IPS DF 6.9 (cell line): ENCODE data around the gene GATA6.

Source experiments
- DNase-seq: peaks from one replicate; pipeline ENCODE4 v3.0.0-alpha.2; 2013; ENCODE audit warnings: low read depth, low spot score
- H3K27ac ChIP-seq: one replicate; pipeline ENCODE4 v1.5.1; 2013; ENCODE audit warnings: low read length, control low read depth
- H3K27me3 ChIP-seq: 2 replicates; pipeline ENCODE4 v1.6.1; 2013; ENCODE audit warnings: mild to moderate bottlenecking, low read length; ENCODE audit not compliant: control insufficient read depth, insufficient read depth
- H3K36me3 ChIP-seq: 2 replicates; pipeline ENCODE4 v1.6.1; 2013; ENCODE audit warnings: low read length; ENCODE audit not compliant: control insufficient read depth, insufficient read depth
- H3K4me1 ChIP-seq: 2 replicates; pipeline ENCODE4 v1.6.1; 2013; ENCODE audit warnings: low read length; ENCODE audit not compliant: control insufficient read depth, insufficient read depth
- H3K4me3 ChIP-seq: 2 replicates; pipeline ENCODE4 v1.5.1; 2013; ENCODE audit warnings: mild to moderate bottlenecking, low read length
- H3K9me3 ChIP-seq: 2 replicates; pipeline ENCODE4 v1.6.1; 2013; ENCODE audit warnings: low read length, inconsistent platforms; ENCODE audit not compliant: control insufficient read depth, insufficient read depth
- WGBS: extraction: QIAGEN DNeasy Blood & Tissue Kit; methylation state at CpG from one replicate; pipeline ENCODE4 v1.1.7; 2013; ENCODE audit warnings: mixed read lengths, missing lambda C conversion rate; ENCODE audit not compliant: insufficient read length, insufficient coverage; 5-methylcytosine and 5-hydroxymethylcytosine counted together

The GATA6 gene

DNA sequence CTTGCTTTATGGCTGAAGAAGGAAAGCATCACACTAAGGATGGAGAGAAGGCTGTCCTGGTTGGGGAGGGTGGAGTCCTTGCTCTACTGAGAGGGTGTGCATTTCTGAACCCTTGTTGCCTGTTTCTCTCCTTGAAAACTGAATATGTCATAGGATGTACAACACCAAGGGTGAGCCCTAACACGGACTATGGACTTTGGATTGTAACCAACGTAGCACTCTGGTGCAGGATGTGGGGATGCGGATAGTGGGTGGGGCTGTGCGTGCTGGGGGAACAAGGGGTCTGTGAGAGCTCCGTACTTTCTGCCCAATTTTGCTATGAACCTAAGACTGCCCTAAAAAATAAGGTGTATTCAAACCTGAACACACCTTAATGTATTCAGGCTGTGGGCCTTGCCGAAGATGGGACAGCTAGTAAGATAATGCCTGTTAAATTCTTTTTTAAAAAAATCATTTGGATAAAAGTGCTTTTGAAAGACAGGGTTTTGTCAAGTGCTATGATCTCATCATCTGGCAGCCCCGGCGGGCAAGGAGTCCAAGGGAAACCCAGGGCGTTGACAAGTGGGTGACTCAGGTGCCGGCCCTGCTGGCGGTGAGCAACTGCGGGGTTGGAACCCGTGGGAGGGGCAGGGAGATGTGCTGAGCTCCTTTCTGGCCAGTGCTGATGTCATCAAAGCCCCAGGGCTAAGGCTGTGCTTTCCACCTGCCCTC lies 54.0 kb downstream of the GATA6 start:
- DNase-seq, result no peak
- no peaks in the 10 kb centered on the region for H3K4me1 ChIP-seq
- H3K9me3 ChIP-seq, result no peaks in the 10 kb centered on the region
- H3K27me3 ChIP-seq, result no peaks in the 10 kb centered on the region
- no peak overlapping the region for H3K4me3 ChIP-seq
- H3K27ac ChIP-seq, result no peak overlapping the region
- H3K36me3 ChIP-seq, result no peaks in the 10 kb centered on the region
- no CpG with 5 or more reads among the region's 13 CpGs for WGBS

DNA sequence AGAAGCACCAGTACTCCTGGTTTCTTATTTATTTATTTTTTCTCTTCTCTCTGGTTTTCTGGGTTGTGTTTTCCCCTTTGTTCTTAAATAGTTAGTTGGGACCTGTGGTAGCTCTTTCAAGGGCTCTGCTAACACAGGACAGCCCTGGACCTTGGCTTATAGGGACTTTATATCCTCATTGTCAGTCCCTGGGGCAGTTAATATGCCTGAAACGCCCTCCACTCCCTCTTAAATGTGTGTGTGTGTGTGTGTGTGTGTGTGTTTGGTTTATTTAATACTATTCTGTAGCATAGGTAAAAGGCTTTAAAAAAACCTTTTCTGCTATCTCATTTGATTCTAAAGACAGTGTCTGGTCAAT lies 54.6 kb downstream of the GATA6 start:
- H3K27me3 ChIP-seq, result no peaks in the 10 kb centered on the region
- no peak for DNase-seq
- H3K9me3 ChIP-seq, result no peaks in the 10 kb centered on the region
- WGBS, result no CpG with 5 or more reads among the region's 1 CpG
- H3K27ac ChIP-seq, result no peak overlapping the region
- no peaks in the 10 kb centered on the region for H3K36me3 ChIP-seq
- no peak overlapping the region for H3K4me3 ChIP-seq
- no peaks in the 10 kb centered on the region for H3K4me1 ChIP-seq

DNA sequence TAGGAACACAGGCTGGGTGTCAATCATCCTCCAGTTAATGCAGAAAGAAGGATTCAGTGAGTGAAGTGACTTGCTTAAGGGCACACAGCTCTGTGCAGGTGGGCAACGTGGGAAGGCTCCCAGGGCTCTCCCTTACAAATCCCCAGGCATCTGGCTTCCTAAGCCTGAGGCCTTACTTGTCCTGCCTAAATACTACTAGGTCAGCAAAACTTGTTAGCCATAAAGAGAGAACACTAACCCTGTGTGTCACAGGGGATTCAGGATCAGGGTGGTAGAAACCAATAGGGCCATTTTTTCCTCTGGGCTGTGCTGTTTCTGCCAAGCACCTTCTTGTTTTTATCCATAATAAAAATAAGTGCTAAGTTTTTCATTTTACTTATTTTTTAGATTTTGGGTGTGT lies 55.0 kb downstream of the GATA6 start:
- H3K4me3 ChIP-seq, result no peak overlapping the region
- no CpG with 5 or more reads among the region's 1 CpG for WGBS
- H3K36me3 ChIP-seq, result no peaks in the 10 kb centered on the region
- no peaks in the 10 kb centered on the region for H3K4me1 ChIP-seq
- H3K9me3 ChIP-seq, result no peaks in the 10 kb centered on the region
- no peaks in the 10 kb centered on the region for H3K27me3 ChIP-seq
- no peak overlapping the region for H3K27ac ChIP-seq
- no peak for DNase-seq

DNA sequence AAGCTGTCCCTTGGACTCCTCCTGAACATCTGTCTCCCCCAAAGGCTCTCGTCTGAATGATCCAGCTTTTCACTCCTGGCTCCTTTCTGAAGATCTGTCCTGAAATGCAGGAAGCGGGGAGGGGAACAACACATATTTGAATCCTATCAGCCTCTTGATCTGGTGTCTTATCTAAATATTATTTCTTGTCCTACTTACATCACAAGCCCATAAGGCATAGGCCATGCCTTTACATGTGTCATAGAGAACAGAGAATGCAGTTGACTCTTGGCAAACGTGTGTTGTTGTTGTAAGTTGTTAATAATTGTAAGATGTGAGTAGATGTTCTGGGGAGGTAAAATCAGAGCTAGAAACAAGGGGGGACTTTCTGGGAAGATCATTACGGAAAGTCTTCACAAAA lies 57.4 kb downstream of the GATA6 start:
- no peak for DNase-seq
- WGBS, result no CpG with 5 or more reads among the region's 4 CpGs

DNA sequence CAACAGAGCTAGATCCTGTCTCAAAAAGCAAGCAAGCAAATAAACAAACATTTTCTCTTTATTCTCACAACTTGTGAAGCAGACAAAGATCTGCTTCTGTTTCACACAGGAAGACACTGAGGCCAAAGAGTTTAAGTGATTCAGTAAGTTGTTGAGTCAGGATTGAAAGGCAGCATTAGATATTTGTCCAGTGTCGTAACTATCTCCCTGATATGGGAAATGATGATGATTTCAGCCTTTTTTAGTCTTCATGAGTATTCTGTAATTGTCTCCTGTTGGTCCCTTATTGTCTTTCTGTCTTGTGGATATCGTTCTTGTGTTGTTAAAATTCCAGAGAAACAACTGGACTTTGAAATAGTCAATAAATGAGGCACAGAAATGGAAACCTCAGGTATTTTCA lies 59.6 kb downstream of the GATA6 start:
- DNase-seq, result no peak
- no CpG with 5 or more reads among the region's 2 CpGs for WGBS
- Histone ChIP-seq H3K27me3 (no peaks in the 10 kb centered on the region), H3K27ac (no peak overlapping the region), H3K4me1 (no peaks in the 10 kb centered on the region), H3K36me3 (no peaks in the 10 kb centered on the region), H3K9me3 (no peaks in the 10 kb centered on the region), H3K4me3 (no peak overlapping the region)

More for the DNA sequence above, 57.4 kb downstream of the GATA6 start:
- Histone ChIP-seq H3K36me3 (no peaks in the 10 kb centered on the region), H3K27me3 (no peaks in the 10 kb centered on the region), H3K4me3 (no peak overlapping the region), H3K9me3 (no peaks in the 10 kb centered on the region), H3K4me1 (no peaks in the 10 kb centered on the region), H3K27ac (no peak overlapping the region)

DNA sequence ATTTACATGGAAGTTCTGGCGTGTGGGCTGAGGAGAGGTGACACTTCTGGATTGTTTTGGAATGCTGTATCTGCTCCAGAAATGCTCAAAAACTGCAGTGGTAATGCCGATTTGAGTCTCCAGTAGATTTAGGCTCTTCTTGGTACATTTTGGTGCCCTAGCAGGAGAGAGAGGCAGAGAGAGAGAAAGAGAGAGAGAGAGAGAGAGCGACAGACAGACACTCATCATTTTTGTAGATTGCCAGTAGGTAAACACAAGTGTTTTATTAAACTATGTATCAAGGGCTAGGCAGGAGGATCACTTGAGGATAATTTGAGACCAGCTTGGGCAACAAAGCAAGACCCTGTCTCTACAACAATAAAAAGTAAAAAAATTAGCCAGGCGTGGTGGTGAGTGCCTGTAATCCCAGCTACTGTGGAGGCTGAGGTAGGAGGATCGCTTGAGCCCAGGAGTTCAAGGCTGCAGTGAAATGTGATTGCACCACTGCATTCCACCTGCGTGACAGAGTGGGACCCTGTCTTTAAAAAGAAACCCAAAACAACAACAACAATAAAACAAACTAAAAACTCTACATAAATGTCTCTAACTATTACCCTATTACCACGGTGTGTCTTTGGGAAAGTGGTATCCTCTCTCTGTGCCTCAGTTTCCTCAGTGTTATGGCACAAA lies 60.2 kb downstream of the GATA6 start:
- H3K27ac ChIP-seq, result no peak overlapping the region
- H3K36me3 ChIP-seq, result no peaks in the 10 kb centered on the region
- no peak overlapping the region for H3K4me3 ChIP-seq
- DNase-seq, result no peak
- WGBS, result no CpG with 5 or more reads among the region's 7 CpGs
- H3K9me3 ChIP-seq, result no peaks in the 10 kb centered on the region
- no peaks in the 10 kb centered on the region for H3K4me1 ChIP-seq
- H3K27me3 ChIP-seq, result no peaks in the 10 kb centered on the region

DNA sequence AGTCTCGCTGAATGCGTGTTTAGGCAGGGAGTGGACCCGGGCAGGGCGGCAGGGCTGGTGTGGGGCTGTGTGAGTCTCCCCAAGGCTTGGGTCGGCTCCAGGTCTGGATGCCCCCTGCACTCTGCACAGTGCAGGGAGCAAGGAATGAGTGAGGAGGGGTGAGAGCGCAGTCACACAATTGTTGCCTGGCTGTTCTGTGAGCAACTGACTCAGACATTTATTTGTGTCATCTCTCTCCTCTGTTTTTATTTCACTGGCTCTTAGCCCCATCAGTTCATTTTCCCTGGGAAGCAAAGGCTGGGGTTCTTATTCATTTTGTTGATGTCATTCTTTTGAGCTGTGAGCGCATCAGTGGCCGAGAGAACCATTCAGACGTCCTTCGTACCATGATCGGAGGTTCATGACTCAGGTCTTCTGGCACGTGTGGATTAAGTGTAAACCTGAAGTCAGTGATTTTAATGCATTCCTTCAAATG lies 61.1 kb downstream of the GATA6 start:
- DNase-seq, result no peak
- no peaks in the 10 kb centered on the region for H3K27me3 ChIP-seq
- no peak overlapping the region for H3K27ac ChIP-seq
- no peaks in the 10 kb centered on the region for H3K4me1 ChIP-seq
- H3K36me3 ChIP-seq, result no peaks in the 10 kb centered on the region
- no peaks in the 10 kb centered on the region for H3K9me3 ChIP-seq
- WGBS, result no CpG with 5 or more reads among the region's 12 CpGs
- no peak overlapping the region for H3K4me3 ChIP-seq

DNA sequence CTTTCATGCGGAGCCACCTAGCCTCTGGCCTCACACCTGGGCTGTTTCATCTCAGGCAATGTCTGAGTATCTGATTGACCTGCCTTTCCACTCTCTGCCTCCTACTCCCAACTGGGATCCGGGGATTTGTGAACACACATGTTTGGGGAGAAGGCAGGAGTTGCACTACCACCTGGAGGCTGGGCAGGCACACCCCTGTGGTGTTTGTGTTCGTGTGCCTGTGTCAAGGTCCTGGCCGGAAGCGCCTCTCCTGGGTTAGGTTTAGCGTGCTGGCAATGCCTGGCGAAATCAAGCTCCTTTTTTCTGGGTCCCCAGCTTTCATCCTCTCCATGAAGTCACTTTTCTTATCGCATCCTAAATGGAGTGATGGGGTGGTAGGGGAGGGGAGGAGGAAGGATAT lies 63.9 kb downstream of the GATA6 start:
- Histone ChIP-seq H3K4me1 (no peaks in the 10 kb centered on the region), H3K27me3 (no peaks in the 10 kb centered on the region), H3K4me3 (no peak overlapping the region), H3K36me3 (no peaks in the 10 kb centered on the region), H3K27ac (no peak overlapping the region), H3K9me3 (no peaks in the 10 kb centered on the region)
- no peak for DNase-seq
- WGBS, result no CpG with 5 or more reads among the region's 8 CpGs

DNA sequence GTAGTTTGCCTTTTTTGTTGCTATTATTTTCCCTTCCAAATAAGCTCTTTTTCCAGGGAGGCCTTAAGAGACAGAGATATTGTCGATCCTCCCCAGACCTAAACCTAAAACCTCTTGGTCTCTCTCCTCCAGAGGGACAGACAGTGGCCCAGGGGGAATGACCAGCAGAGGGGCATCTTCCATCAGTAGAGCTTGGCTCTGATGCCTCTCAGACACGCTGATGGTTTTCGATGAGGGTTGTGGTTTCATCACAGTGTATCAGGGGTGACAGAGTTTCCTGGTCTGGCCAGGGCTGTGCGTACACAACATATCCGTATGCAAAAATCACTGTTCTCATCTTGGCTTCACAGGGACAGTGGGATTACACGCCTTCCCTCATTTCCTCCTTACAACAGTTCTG lies 68.6 kb downstream of the GATA6 start:
- Histone ChIP-seq H3K36me3 (no peaks in the 10 kb centered on the region), H3K4me1 (peaks cover 2% of the 10 kb centered on the region; the same call in 1 of the 2 replicates), H3K27me3 (no peaks in the 10 kb centered on the region), H3K27ac (no peak overlapping the region), H3K9me3 (no peaks in the 10 kb centered on the region), H3K4me3 (no peak overlapping the region)
- WGBS, result no CpG with 5 or more reads among the region's 6 CpGs
- no peak for DNase-seq

DNA sequence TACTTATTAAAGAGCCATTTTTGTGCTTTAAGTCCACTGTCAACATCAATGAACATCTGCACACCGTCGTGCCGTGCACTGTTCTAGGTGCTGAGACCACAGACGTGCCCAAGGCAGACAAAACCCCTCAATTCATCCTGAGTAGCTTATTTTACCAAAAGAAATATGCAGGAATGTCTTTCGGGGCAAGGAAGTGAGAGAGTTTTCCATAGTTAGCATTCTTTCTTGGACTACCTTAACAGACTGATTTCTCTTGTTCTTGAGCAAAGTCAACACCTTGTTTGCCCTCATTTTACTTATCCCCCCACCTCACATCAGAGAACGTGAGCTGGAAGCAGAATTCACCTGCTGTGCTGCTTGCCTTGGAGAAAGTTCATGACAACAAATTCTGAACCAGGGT lies 69.3 kb downstream of the GATA6 start:
- DNase-seq, result no peak
- no peak overlapping the region for H3K4me3 ChIP-seq
- no CpG with 5 or more reads among the region's 6 CpGs for WGBS
- no peaks in the 10 kb centered on the region for H3K27me3 ChIP-seq
- H3K36me3 ChIP-seq, result no peaks in the 10 kb centered on the region
- peaks cover 2% of the 10 kb centered on the region; the same call in 1 of the 2 replicates for H3K4me1 ChIP-seq
- no peak overlapping the region for H3K27ac ChIP-seq
- H3K9me3 ChIP-seq, result no peaks in the 10 kb centered on the region

DNA sequence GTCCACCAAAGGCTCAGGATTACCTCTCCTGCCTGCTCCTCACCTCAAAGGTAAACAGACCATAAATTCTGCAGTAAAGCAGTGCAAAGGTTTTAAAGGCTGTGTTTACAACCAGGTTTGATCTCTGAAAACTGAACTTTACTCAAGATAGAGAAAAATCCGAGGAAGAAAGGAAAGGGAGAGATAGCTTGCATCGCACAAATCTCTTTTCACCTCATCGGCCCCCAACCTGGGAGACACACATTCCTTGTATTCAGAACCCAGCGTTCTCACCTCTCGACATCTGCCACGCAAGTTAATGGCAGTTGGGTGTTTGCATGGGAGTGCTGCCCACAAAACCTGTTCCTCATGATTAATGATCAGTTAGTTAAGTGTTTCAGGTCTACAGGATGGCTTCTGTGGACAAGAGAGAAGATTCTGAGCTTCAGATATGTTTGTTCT lies 72.6 kb downstream of the GATA6 start:
- no peak overlapping the region for H3K27ac ChIP-seq
- H3K4me1 ChIP-seq, result peaks cover 2% of the 10 kb centered on the region; the same call in 1 of the 2 replicates
- DNase-seq, result no peak
- H3K9me3 ChIP-seq, result no peaks in the 10 kb centered on the region
- H3K36me3 ChIP-seq, result no peaks in the 10 kb centered on the region
- H3K4me3 ChIP-seq, result no peak overlapping the region
- no peaks in the 10 kb centered on the region for H3K27me3 ChIP-seq
- no CpG with 5 or more reads among the region's 6 CpGs for WGBS
